ENCODE measurements around the gene CENPV.
"Not testable (repeated sequence)": the region's sequence is repeated elsewhere in the genome, so short reads cannot be mapped to it uniquely, and the experiment has no call there.

The CENPV gene

GRCh38 chr17:16312061-16312460 lies 41.2 kb downstream of the CENPV start:
- not testable (repeated sequence) for DNase-seq

GRCh38 chr17:16306211-16306610 lies 47.1 kb downstream of the CENPV start:
- no peak for DNase-seq

- no peak for DNase-seq
These were observed 48.4 kb downstream of the CENPV start for GRCh38 chr17:16304830-16305229.

GRCh38 chr17:16302856-16303255 lies 50.4 kb downstream of the CENPV start:
- no peak for DNase-seq

- DNase-seq: no peak
These were observed 51.1 kb downstream of the CENPV start for GRCh38 chr17:16301963-16302855.

- no peak for DNase-seq
These were observed 52.7 kb downstream of the CENPV start for GRCh38 chr17:16300554-16300953.

- no peak for DNase-seq
These were observed 55.1 kb downstream of the CENPV start for GRCh38 chr17:16298140-16298662.

GRCh38 chr17:16297367-16298139 lies 55.7 kb downstream of the CENPV start:
- no peak for DNase-seq

GRCh38 chr17:16296072-16296471 lies 57.2 kb downstream of the CENPV start:
- not testable (repeated sequence) for DNase-seq

GRCh38 chr17:16294560-16294959 lies 58.7 kb downstream of the CENPV start:
- DNase-seq: no peak

- DNase-seq: no peak
These were observed 59.3 kb downstream of the CENPV start for GRCh38 chr17:16293931-16294330.

Data from stimulated activated CD4-positive, alpha-beta T cell treated with anti-CD3 and anti-CD28 coated beads, Interleukin-2, amount 100 ng/mL, for 48 hours (primary cell).